ENCODE measurements around the gene ATP11A. TPM values are rescaled to one million over a fixed set of nuclear protein-coding genes. Genes with fewer than 3 reads are reported as not detected.

ATP11A gene
- total RNA-seq, 2 donors from 2014 or later: 15.2 to 38.4 TPM

DNA sequence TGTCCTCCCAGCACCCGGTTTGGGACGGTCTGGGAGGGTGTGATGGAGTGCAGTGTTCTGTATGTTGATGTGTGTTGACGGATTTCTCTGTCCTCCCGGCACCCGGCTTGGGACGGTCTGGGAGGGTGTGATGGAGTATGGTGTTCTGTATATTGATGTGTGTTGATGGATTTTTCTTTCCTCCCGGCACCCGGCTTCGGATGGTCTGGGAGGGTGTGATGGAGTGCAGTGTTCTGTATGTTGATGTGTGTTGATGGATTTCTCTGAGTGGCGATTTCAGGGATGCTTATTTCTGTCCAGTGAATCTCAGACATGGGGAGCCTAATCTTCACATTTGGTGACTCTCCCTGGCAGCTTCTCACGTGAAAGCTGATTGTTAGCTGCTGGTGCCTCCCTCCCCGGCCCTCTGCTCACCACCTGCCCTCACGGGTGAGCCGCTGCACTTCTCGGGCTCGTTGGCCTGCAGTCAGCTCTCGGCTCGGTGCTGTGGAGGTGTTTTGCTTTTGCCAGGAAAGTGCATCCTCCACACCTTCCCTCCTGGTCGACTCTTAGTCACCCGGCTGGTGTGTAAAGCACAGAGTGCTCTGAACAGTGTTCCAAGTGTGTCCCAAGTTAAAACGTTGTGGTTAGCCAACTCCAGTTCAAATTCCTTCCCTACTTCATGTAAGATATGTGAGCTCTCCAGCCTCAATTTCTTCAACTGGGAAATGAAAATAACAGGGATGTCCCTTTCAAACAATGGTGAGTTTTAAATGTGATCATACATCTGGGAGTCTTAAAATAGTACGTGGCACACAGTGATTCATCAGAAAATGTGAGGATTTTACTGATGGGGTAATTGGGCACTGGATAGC is 54.6 kb downstream of the ATP11A start:
- H3K27ac ChIP-seq: no peak overlapping the region
- no peaks in the 10 kb centered on the region for H3K27me3 ChIP-seq (replicated peaks; ENCODE audit: insufficient read depth)
- ATAC-seq (ENCODE audit: insufficient number of reproducible peaks, low FRiP score, low read depth) (no peak), DNase-seq (ENCODE audit: low spot score) (no peak)
- H3K36me3 ChIP-seq: no peaks in the 10 kb centered on the region
- TF ChIP-seq, protein P1, sequence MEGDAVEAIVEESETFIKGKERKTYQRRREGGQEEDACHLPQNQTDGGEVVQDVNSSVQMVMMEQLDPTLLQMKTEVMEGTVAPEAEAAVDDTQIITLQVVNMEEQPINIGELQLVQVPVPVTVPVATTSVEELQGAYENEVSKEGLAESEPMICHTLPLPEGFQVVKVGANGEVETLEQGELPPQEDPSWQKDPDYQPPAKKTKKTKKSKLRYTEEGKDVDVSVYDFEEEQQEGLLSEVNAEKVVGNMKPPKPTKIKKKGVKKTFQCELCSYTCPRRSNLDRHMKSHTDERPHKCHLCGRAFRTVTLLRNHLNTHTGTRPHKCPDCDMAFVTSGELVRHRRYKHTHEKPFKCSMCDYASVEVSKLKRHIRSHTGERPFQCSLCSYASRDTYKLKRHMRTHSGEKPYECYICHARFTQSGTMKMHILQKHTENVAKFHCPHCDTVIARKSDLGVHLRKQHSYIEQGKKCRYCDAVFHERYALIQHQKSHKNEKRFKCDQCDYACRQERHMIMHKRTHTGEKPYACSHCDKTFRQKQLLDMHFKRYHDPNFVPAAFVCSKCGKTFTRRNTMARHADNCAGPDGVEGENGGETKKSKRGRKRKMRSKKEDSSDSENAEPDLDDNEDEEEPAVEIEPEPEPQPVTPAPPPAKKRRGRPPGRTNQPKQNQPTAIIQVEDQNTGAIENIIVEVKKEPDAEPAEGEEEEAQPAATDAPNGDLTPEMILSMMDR (IDR thresholded peaks at IDR 0.05): no peak
- H3K9me3 ChIP-seq: no peaks in the 10 kb centered on the region
- H3K4me1 ChIP-seq (ENCODE audit: control insufficient read depth in 1 of 2, low read depth in 2 of 2): no peaks in the 10 kb centered on the region
- H3K4me3 ChIP-seq: no peak overlapping the region

DNA sequence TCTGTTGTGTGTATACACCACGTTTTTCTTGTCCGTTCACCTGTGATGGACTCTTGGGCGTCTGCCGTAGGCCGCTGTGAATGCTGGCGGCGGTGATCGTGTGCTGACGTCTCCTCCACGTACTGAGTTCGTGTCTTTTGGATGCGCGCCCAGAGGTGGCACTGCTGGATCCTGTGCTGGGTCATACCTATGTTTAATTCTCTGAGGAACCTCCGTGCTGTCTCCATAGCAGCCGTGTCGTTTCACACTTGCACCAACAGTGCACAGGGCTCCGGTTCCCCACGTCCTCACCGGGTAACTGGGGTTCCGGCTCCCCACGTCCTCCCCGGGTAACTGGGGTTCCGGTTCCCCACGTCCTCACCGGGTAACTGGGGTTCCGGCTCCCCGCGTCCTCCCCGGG is 56.2 kb downstream of the ATP11A start:
- H3K4me1 ChIP-seq (ENCODE audit: control insufficient read depth in 1 of 2, low read depth in 2 of 2): no peaks in the 10 kb centered on the region
- ATAC-seq (ENCODE audit: insufficient number of reproducible peaks, low FRiP score, low read depth) (no peak), DNase-seq (ENCODE audit: low spot score) (no peak)
- TF ChIP-seq, protein P1 (IDR thresholded peaks at IDR 0.05): no peak
- H3K27ac ChIP-seq: no peak overlapping the region
- no peaks in the 10 kb centered on the region for H3K9me3 ChIP-seq
- H3K27me3 ChIP-seq (replicated peaks; ENCODE audit: insufficient read depth): no peaks in the 10 kb centered on the region
- H3K4me3 ChIP-seq: no peak overlapping the region
- H3K36me3 ChIP-seq: no peaks in the 10 kb centered on the region

DNA sequence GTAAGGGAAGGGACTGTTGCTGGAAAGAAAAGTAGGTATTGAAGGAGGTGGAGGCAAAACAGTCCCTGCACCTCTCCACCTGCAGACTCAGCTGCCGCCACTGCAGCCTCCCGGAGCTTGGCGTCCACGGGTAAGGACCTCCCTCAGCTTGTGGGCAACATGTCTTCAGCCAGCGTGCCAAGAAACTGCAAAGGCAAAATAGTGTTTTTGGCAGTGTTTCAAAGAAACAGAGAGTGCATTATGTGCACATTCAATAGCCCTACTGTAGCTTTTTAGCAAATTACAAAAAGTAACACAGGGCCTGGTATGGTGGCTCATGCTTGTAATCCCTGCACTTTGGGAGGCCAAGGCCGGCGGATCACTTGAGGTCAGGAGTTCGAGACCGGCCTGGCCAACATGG is 57.4 kb downstream of the ATP11A start:
- Histone ChIP-seq H3K4me1 (ENCODE audit: control insufficient read depth in 1 of 2, low read depth in 2 of 2) (no peaks in the 10 kb centered on the region), H3K27ac (no peak overlapping the region), H3K9me3 (no peaks in the 10 kb centered on the region), H3K36me3 (no peaks in the 10 kb centered on the region), H3K27me3 (replicated peaks; ENCODE audit: insufficient read depth) (no peaks in the 10 kb centered on the region), H3K4me3 (no peak overlapping the region)
- DNase-seq (ENCODE audit: low spot score) (no peak), ATAC-seq (ENCODE audit: insufficient number of reproducible peaks, low FRiP score, low read depth) (no peak)
- TF ChIP-seq, protein P1 (IDR thresholded peaks at IDR 0.05): no peak

DNA sequence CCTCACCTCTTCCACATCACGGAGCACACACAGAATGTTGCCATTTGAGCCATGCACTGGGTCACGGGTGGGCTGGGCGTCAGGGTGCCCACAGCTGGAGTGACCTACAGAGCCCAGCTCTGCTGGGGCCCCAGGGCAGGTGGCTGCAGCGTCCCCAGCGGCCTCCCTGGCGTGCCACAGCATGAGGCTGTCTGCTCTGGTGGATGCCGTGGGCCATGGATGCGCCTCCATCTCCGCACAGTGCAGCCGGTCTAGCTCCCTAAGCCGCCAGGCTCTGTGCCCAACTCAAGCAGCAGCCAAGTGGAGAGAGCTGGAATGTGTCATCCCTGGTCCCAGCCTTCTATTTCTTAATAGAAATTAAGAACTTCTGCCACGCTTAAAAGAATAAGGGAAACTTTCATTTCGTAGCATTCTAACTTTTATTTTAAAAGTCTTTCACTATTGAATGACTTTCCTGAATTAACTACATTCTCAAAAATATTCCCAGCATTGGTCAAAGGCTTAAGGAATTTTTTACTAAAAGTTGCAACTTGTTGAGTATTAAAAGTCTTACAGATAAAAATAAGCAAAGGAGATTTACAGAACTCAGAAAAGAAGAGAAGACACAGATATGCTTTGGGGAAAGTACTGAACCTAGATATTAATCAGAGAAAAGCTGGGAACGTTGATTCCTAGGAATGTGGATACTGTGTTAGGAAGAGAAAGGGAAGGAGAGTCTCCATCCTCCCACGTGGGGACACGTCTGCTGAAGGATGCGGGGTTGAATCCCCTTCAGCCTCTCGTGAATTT is 59.3 kb downstream of the ATP11A start:
- TF ChIP-seq, protein P1 (IDR thresholded peaks at IDR 0.05): no peak
- H3K4me1 ChIP-seq (ENCODE audit: control insufficient read depth in 1 of 2, low read depth in 2 of 2): no peaks in the 10 kb centered on the region
- H3K27me3 ChIP-seq (replicated peaks; ENCODE audit: insufficient read depth): no peaks in the 10 kb centered on the region
- no peak overlapping the region for H3K4me3 ChIP-seq
- no peak overlapping the region for H3K27ac ChIP-seq
- H3K36me3 ChIP-seq: no peaks in the 10 kb centered on the region
- no peaks in the 10 kb centered on the region for H3K9me3 ChIP-seq
- no peak for ATAC-seq (ENCODE audit: insufficient number of reproducible peaks, low FRiP score, low read depth)
- DNase-seq (ENCODE audit: low spot score): no peak

DNA sequence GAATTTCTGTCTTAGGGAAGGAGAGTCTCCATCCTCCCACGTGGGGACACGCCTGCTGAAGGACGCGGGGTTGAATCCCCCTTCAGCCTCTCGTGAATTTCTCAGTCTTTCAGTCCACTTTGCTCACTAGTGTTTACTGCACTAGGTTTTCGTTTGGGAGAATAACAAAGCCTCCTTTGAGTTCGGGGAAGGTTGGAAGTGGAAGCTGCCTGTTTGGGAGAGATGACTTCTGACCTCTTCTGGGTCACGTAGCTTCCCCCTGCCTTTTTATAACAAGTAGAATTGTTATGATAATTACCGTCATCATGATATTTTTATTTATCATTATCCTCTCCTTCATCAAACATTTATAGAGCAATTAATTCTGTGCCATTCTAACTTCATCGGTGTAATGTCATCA is 60.7 kb downstream of the ATP11A start:
- no peak overlapping the region for H3K27ac ChIP-seq
- H3K4me1 ChIP-seq (ENCODE audit: control insufficient read depth in 1 of 2, low read depth in 2 of 2): no peaks in the 10 kb centered on the region
- TF ChIP-seq, protein P1 (IDR thresholded peaks at IDR 0.05): no peak
- H3K4me3 ChIP-seq: no peak overlapping the region
- H3K9me3 ChIP-seq: no peaks in the 10 kb centered on the region
- H3K27me3 ChIP-seq (replicated peaks; ENCODE audit: insufficient read depth): no peaks in the 10 kb centered on the region
- ATAC-seq (ENCODE audit: insufficient number of reproducible peaks, low FRiP score, low read depth) (no peak), DNase-seq (ENCODE audit: low spot score) (no peak)
- H3K36me3 ChIP-seq: no peaks in the 10 kb centered on the region

All from thoracic aorta (tissue), 2 donors.